Mononuclear cell (primary cell): Measurements from ENCODE around the gene LPXN. TPM values are rescaled to one million over a fixed set of nuclear protein-coding genes. Genes with fewer than 3 reads are reported as not detected.

ENCODE experiments used
- H3K27me3 ChIP-seq: 2 replicates; pipeline ENCODE4 v1.6.0; 2011; ENCODE audit warnings: low read length, control low read depth; ENCODE audit not compliant: insufficient read depth
- H3K4me1 ChIP-seq: 2 replicates; pipeline ENCODE4 v1.5.1; 2011; ENCODE audit warnings: mild to moderate bottlenecking, low read length, control low read depth; ENCODE audit not compliant: insufficient read depth
- H3K4me3 ChIP-seq: 2 replicates; pipeline ENCODE4 v1.5.1; 2011; ENCODE audit warnings: mild to moderate bottlenecking, low read length, moderate library complexity
- H3K9me3 ChIP-seq: 2 replicates; pipeline ENCODE4 v1.5.1; 2011; ENCODE audit warnings: low read depth, mild to moderate bottlenecking, control low read depth, low read length
- total RNA-seq: library from RNA; depleted of rRNA; stranded (reverse); fragments of >200 nt; gene quantifications from one replicate; pipeline ENCODE4 v1.2.3, GENCODE V29; 2012

LPXN gene
- total RNA-seq, 1 donor, result 50.8 TPM

DNA sequence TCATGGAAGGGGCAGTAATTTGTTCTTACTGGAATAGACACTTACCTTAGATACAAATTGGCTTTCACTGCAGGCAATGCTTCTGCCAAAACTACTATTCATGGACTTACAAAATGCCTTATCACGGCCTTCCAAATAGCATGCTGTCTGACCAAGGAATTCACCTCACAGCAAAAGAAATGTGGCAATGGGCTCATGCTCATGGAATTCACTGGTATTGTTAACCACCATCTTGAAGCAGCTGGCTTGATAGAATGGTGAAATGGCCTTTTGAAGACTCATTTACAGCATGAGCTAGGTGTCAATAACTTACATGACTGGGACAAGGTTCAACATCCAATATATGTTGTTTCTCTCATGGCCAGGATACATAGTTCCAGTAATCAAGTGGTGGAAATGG lies 89.7 kb downstream of the LPXN start:
- Histone ChIP-seq H3K27me3 (no peaks in the 10 kb centered on the region), H3K9me3 (no peaks in the 10 kb centered on the region), H3K4me3 (no peak overlapping the region), H3K4me1 (no peaks in the 10 kb centered on the region)

Other genes with a start within 250 kb of the LPXN start
- gene OR5B17, start 216.8 kb downstream of the LPXN start, total RNA-seq, result not detected
- not detected for gene OR5B3, start 169.0 kb downstream of the LPXN start, total RNA-seq
- gene OR5B2, start 147.7 kb downstream of the LPXN start, total RNA-seq, result 0.10 TPM
- not detected for gene OR5B12, start 133.6 kb downstream of the LPXN start, total RNA-seq
- gene OR5B21, start 67.8 kb downstream of the LPXN start, total RNA-seq, result not detected
- gene ZFP91, start 3.2 kb upstream of the LPXN start, total RNA-seq, result 81.6 TPM
- 7.8 TPM for gene CNTF, start 46.8 kb upstream of the LPXN start, total RNA-seq
- gene GLYAT, start 156.1 kb upstream of the LPXN start, total RNA-seq, result not detected